MCF 10A (cell line): ENCODE measurements around the gene LARP4B. TPM values are rescaled to one million over a fixed set of nuclear protein-coding genes. Genes with fewer than 3 reads are reported as not detected.

Experiments used
- BruUV-seq: library from RNA; stranded (reverse); fragments of 400-500 nt; replicated peaks from 2 replicates; lab custom pipeline; 2021; lab: Mats Ljungman, UMichigan
- CTCF ChIA-PET: fragments of 300-600 bp; sonication (Branson Sonifier 250); formaldehyde crosslinking; extraction: SDS; loops from one replicate; lab custom pipeline; 2021; ENCODE audit warnings: antibody characterized with exemption, inconsistent platforms; lab: Yijun Ruan, JAX
- POLR2A ChIA-PET: fragments of 300-600, 350-650 bp; sonication (Branson Sonifier 250); formaldehyde crosslinking; extraction: SDS; loops from one replicate; lab custom pipeline; 2020; ENCODE audit warnings: antibody characterized with exemption, inconsistent platforms; lab: Yijun Ruan, JAX
- DNase-seq: peaks from one replicate; pipeline ENCODE4 v3.0.0-alpha.2; 2018; ENCODE audit not compliant: unreplicated experiment
- H3K27ac Mint-ChIP-seq: one replicate; pipeline ENCODE4 v1.8.0; 2022; ENCODE audit warnings: mild to moderate bottlenecking, low read depth, mixed read lengths; ENCODE audit not compliant: unreplicated experiment
- H3K27me3 Mint-ChIP-seq: one replicate; pipeline ENCODE4 v1.8.0; 2022; ENCODE audit warnings: mixed read lengths; ENCODE audit not compliant: insufficient read depth, unreplicated experiment
- H3K36me3 Mint-ChIP-seq: one replicate; pipeline ENCODE4 v1.8.0; 2022; ENCODE audit warnings: mild to moderate bottlenecking, moderate library complexity, mixed read lengths; ENCODE audit not compliant: insufficient read depth, unreplicated experiment
- H3K4me1 Mint-ChIP-seq: one replicate; pipeline ENCODE4 v1.8.0; 2022; ENCODE audit warnings: mixed read lengths; ENCODE audit not compliant: insufficient read depth, unreplicated experiment
- H3K4me3 Mint-ChIP-seq: one replicate; pipeline ENCODE4 v1.8.0; 2022; ENCODE audit warnings: mild to moderate bottlenecking, moderate library complexity, mixed read lengths; ENCODE audit not compliant: unreplicated experiment
- H3K9me3 Mint-ChIP-seq: one replicate; pipeline ENCODE4 v1.8.0; 2022; ENCODE audit warnings: mixed read lengths; ENCODE audit not compliant: unreplicated experiment
- intact Hi-C: fragments of 100-400 bp; cut with micrococcal nuclease; formaldehyde crosslinking; loops from 2 replicates; pipeline ENCODE4 v1.14.1; 2022
- total RNA-seq: library from RNA; stranded (reverse); gene quantifications from 2 replicates; pipeline ENCODE4 v1.2.3, GENCODE V29; 2022
- TF ChIP-seq, protein P1 (sequence below): fragments of 200-600 bp; IDR thresholded peaks from one replicate; pipeline ENCODE4 v1.8.0; 2022; ENCODE audit warnings: antibody characterized with exemption, mild to moderate bottlenecking; ENCODE audit not compliant: unreplicated experiment

LARP4B gene
- total RNA-seq, 1 experiment from 2014 or later = 131 TPM

DNA sequence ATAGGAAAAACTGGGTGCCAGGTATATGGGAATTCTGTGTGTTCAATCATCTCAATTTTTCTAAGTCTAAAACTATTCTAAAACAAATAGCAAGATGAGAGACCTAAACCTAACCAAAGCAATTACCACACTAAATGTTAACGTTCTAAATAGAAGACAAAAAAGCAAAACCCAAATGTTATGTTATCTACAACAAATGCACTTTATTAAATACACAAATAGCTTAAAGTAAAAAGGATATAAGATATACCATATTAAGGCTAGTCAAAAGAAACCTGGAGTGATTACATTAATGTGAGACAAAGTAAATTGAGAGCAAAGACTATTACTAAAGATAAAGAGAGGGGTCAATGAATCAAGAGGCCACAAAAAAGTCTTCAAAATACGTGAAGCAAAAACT lies 81.4 kb downstream of the LARP4B start:
- peaks cover 19% of the 10 kb centered on the region for H3K9me3 Mint-ChIP-seq
- BruUV-seq = no TSS peak
- ChIA-PET CTCF (no interaction called here), POLR2A (no interaction called here)
- H3K4me1 Mint-ChIP-seq = no peaks in the 10 kb centered on the region
- no peak overlapping the region for H3K4me3 Mint-ChIP-seq
- peaks cover 73% of the 10 kb centered on the region for H3K36me3 Mint-ChIP-seq
- intact Hi-C loops = no loop called here
- no peak overlapping the region for H3K27ac Mint-ChIP-seq
- TF ChIP-seq, protein P1, sequence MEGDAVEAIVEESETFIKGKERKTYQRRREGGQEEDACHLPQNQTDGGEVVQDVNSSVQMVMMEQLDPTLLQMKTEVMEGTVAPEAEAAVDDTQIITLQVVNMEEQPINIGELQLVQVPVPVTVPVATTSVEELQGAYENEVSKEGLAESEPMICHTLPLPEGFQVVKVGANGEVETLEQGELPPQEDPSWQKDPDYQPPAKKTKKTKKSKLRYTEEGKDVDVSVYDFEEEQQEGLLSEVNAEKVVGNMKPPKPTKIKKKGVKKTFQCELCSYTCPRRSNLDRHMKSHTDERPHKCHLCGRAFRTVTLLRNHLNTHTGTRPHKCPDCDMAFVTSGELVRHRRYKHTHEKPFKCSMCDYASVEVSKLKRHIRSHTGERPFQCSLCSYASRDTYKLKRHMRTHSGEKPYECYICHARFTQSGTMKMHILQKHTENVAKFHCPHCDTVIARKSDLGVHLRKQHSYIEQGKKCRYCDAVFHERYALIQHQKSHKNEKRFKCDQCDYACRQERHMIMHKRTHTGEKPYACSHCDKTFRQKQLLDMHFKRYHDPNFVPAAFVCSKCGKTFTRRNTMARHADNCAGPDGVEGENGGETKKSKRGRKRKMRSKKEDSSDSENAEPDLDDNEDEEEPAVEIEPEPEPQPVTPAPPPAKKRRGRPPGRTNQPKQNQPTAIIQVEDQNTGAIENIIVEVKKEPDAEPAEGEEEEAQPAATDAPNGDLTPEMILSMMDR = no peak
- H3K27me3 Mint-ChIP-seq = no peaks in the 10 kb centered on the region
- DNase-seq = no peak

DNA sequence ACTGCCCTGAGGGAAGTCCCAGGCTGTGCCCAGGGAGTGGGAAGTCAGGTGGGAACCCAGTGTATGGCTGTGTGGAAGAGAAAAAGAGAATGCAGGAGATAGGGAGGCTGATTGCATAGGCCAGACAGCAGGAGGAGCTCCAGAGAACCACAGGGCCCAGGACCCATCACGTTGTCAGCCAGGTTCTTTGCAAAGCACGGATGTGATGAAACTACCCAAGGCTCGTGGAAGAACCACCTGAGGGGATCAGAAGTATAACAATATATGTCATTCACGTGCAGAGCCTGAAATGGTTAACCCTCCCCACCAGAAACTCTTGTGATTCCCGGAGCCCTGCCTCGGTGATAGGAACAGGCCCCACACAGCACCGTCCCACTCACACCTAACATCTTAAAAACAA lies 83.6 kb downstream of the LARP4B start:
- Mint-ChIP-seq H3K9me3 (peaks cover 19% of the 10 kb centered on the region), H3K4me1 (no peaks in the 10 kb centered on the region), H3K27me3 (no peaks in the 10 kb centered on the region), H3K27ac (no peak overlapping the region), H3K4me3 (no peak overlapping the region), H3K36me3 (peaks cover 77% of the 10 kb centered on the region)
- TF ChIP-seq, protein P1 = no peak
- ChIA-PET POLR2A (no interaction called here), CTCF (no interaction called here)
- DNase-seq = no peak
- intact Hi-C loops = no loop called here
- BruUV-seq = no TSS peak

DNA sequence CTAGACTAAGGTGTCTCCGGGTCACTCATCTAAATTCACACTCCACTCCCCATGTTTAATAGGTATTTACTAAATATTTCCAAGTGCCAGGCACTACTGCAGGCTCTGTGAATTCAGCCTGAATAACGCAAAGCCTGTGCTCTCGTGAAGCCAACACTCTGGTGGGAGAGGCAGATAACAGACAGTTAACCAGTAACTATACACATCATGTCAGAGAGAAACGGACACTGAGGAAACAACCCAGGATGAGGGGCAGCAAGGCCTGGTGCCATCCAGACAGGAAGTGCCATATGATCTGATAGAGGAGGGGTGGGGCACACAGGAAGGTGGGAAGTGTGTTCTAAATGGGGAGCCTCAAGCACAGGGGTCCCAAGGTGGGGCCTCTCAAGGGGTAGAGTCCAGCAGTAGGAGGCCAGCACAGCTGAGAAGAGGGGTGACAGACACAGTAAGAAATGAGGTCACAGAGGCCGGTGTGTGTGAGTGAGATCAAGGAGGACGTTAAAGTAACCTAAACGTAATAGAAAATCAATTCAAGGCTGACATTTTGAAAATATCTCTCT lies 85.3 kb downstream of the LARP4B start:
- CTCF ChIA-PET = interaction anchor here (0.6 to 0.7 kb wide), 2 partner anchors 16 to 354 kb away, joined by 3 read pairs; no protein-coding TSS in a partner anchor
- POLR2A ChIA-PET = no interaction called here
- intact Hi-C loops = no loop called here
- DNase-seq = no peak
- no TSS peak for BruUV-seq
- H3K9me3 Mint-ChIP-seq = peaks cover 19% of the 10 kb centered on the region
- no peaks in the 10 kb centered on the region for H3K27me3 Mint-ChIP-seq
- TF ChIP-seq, protein P1 = no peak
- H3K4me3 Mint-ChIP-seq = no peak overlapping the region
- no peak overlapping the region for H3K27ac Mint-ChIP-seq
- no peaks in the 10 kb centered on the region for H3K4me1 Mint-ChIP-seq
- peaks cover 80% of the 10 kb centered on the region for H3K36me3 Mint-ChIP-seq

DNA sequence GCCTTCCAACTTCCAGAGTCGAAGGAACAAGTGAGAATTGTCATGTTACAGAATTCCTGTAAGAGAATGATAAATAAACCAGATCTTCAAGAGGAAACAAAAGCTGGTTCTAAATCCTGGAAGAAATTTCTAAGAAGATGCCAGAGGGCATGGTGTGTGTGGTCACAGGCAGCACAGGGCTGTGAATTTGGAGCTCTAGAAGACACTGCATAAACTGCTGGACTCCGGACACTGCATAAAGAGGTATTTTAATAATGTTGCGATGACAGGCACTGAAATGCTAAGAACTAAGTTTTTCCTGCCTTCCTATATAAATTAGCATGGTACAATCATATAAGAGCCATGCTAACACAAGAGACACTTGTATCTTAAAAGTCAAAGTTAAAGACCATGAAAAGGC lies 86.0 kb downstream of the LARP4B start:
- H3K27ac Mint-ChIP-seq = peak overlapping the region; percentile 39
- intact Hi-C loops = no loop called here
- H3K9me3 Mint-ChIP-seq = peaks cover 12% of the 10 kb centered on the region
- H3K36me3 Mint-ChIP-seq = peaks cover 80% of the 10 kb centered on the region
- H3K4me3 Mint-ChIP-seq = no peak overlapping the region
- DNase-seq = no peak
- TF ChIP-seq, protein P1 = no peak
- no TSS peak for BruUV-seq
- H3K4me1 Mint-ChIP-seq = no peaks in the 10 kb centered on the region
- ChIA-PET CTCF (interaction anchor here (0.7 kb wide), 1 partner anchor 15 kb away, joined by 3 read pairs; no protein-coding TSS in a partner anchor), POLR2A (no interaction called here)
- no peaks in the 10 kb centered on the region for H3K27me3 Mint-ChIP-seq
